KBM-7 (cell line): Measurements from ENCODE around the gene COX20.
A peak's percentile ranks its signal among the peaks of the same experiment; 100 is the strongest.

Experiments
- DNase-seq: peaks from one replicate; pipeline ENCODE4 v3.0.0-alpha.2; 2015
- in situ Hi-C: fragments of 300-500 bp; cut with MboI; formaldehyde crosslinking; loops from 2 replicates; pipeline ENCODE4 v1.14.3; 2020; ENCODE audit warnings: low sequenced_read_pairs, low pct_unique_long_range_greater_than_20kb, mixed read lengths

COX20 gene

DNA sequence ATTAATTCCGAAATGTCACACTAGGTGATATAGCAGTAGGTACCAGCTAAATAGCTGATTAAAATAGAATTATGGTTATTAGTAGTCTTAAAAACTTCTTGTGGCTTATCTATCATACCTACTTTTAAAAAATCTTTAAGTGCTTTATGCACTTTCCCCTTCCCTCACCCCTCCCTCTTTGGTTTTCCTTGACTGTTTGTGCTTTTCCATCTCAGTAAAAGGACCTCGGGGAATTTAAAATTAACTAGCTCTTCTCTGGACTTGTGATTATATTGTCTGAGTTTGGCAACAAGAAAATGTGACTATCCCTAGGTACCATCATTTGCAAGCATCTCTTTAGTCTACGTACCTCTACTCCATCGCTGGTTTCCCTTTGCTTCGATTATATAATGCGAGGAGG is 11.2 kb downstream of the COX20 start:
- in situ Hi-C loops, result no loop called here
- DNase-seq, result no peak

DNA sequence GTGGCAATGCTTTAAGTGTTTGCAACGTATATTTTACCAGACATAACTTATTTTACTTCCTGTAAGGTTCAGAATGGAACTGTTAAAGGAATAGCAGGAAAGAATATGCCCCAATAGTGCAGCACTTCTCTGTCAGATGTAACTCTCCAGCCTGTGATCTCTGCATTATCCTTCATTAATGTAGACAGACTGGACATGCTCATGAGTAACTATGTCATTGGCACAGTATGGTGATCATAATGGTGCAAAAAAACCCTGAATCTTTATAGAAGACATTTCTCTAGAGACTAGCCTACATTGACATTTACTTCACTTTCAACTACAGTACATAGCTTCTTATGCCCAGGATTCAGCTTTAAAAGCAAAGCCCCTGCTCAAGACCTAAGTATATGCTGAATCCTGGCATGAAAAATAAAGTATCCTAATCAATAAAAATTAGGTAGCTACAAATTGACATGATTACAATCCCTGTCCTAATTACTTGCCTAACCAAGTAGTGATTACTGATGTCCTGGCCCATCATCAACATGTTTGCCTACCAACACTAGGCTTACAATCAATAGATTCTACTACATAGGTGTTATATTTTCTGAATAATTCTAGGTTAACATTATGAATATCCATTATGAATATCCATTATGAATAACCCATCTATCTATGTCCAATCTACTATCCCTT is 13.9 kb downstream of the COX20 start:
- no peak for DNase-seq
- in situ Hi-C loops, result no loop called here

DNA sequence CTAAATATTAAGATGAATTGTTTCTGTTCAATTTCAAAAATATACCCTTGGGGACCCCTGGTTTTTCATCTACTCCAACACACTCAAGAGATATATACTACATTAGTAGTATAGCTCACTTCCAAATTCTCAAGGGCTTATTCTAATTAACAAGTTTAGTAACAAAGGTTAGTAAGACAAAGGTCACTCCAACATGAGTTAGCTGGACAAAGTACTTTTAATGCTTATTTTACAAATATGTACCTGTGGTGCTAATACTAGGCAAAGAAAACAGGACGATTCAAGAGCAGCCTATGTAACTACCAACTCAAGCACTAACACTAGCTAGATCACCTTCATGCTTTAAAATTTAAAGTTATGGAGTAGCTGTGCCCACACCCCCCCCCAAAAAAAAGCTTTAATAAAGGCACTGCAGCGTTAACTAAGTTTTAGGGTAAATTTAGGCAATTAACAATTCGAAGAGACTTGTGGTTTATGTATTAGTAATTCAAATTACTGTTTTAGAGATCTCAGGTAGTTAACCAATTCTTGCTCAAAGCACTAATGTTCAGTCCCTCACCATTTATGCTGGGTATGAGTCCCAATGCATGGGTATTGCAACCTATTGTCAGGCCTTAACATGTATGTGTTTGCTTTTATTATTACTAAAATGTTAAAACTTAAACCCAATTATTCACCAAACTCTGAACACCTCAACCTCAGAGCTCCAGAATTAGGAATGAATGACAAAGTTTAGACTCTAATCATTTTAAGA is 14.8 kb downstream of the COX20 start:
- in situ Hi-C loops, result no loop called here

DNA sequence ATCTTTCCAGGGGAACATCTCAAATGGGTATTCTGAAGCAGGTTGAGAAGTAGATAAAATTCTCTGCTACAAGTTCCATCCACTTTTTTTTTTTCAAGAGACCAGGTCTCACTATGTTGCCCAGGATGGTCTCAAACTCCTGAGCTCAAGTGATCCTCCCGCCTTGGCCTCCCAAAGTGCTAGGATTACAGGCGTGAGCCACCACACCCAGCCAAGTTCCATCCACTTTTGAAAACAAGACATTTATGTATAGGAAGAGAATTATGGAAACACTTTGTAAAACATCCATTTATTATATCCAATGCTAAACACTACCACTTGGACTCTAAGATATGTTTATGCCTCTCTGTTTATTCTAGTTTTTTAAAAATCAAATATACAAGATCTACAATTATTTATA is 15.4 kb downstream of the COX20 start:
- DNase-seq, result no peak
- in situ Hi-C loops, result no loop called here

More for the DNA sequence above, 14.8 kb downstream of the COX20 start:
- no peak for DNase-seq

DNA sequence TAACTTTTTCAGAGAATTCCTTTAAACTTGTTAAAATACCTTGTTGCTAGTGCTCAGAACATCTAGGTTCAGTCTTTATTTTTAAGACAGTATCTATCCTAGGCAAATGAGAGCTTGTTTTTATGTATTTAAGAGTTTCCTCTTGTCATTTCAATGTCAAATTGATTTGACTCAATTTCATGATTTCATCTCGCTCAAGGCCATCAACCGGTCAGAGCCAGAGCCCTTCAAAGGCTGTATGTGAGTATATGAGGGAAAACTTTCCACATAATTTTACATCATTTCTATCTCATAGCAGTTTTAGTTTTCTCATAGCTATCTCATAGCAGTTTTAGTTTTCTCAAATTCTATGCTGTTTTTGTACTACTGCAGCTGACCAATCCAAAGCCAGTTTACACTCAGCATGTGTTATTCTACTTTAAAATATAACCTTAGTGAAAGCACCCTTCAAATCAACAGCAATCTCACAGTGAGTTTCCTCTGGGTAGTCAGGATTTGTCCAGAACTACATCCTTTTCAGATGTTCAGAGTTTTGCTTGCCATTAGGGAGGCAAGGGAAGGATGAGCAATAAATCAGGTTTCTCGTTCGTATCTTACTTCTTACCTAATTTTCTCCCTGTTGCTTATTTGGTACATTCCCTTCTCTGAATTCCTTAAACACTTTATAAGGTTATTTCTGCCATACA is 16.2 kb downstream of the COX20 start:
- no peak for DNase-seq
- in situ Hi-C loops, result no loop called here

DNA sequence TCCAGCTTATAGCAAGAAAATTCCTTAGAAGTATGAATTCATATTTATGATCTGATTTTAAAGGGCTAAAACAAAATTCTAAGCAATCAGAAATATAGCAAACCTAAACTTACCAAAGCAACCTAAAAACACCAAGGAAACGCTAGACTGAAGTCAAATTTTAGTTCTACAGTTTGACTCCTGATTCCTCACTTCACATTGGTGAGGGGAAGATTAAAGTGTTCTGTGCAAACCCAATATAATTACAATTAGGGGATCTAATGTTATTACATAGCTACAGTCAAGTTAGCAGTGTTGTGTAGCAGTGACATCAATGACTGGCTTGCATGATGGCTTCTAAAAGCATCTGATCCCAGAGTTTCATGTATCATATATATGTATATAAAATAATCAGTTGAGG is 17.2 kb downstream of the COX20 start:
- DNase-seq, result no peak
- in situ Hi-C loops, result no loop called here

DNA sequence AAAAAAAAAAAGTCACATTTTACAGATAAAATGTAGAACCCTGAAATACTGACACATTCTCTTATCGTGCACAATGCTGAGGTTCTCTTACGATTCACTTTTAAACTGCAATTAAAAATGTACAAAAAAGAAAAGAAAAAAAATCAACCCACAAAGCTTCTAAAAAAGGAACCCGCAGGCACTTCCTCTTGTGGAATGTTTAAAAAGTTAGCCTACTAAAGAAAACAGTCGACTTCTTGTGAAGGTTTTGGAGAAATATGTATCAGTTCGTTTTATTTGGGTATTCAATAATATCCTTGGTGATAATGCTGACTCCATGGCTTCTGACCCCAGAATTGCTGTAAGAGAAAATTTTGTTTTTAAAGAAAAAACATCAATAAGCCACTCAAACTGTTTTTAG is 18.7 kb downstream of the COX20 start:
- DNase-seq, result peak; percentile 42
- in situ Hi-C loops, result no loop called here

DNA sequence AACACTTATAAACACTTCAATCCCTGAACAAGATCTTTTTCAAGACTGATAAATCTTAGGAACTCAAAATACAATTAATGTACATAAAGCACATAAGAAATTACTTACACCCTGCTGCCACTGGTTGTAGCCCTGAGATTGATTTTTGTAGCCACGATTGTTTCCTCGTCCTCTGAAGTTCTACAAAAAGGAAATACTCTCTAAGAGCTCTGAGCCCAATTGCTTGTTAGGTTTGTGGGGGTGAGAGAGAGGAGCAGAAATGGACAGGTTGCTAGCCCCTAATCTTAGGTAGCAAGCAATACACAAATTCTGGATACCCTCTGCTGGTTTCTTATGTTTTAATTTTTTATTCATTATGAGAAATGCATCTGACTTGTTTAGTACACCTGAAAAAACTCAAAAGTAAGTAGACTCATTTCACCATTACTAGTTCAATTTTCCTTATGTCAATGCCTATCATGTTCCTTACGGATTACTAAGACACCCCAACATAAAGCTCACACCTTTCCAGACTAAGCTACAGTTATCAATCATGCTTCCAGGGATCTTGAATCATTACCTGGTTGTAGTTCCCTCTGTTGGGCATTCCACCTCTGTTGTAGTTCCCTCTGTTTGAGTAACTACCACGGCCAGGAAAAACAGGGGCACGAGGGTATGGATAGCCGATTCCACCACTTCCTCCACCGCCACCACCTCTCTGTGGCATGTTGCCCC is 19.6 kb downstream of the COX20 start:
- peak; percentile 48 for DNase-seq
- in situ Hi-C loops, result no loop called here

DNA sequence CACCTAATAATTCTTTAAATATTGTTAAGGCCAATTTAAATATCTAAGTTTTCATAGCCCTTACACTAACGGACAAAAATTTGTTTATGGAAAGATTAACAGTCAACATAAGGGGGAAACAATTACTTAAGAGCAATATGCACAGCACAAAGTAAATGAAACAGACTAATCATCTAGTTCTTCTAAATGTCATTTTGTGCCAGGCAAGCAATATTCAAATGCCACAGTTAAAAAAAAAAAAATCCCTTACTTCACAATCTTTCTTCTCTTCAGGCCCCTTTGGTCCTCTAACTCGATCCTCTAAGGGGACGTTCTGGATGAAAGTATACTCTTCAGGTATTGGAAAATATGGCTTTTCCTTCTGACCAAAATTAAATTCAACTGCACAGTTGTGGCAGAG is 22.3 kb downstream of the COX20 start:
- in situ Hi-C loops, result no loop called here
- no peak for DNase-seq

DNA sequence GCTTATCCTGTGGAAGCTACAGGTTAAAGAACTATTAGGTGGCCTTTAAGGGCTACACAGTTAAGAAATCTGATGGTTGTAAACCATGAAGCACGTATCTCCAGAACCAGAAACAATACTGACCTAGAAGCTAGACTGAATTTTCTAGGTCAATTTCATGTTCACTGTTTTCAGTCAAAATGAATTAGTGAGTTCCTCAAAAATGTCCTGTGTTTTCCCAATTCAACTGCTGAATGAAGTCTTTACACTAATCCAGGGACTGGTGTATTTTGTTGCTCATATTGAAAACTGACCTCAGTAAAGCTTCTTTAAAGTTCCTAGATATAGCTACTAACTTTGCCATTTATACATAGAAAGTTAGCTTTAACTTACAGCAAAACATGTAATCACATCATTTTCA is 22.9 kb downstream of the COX20 start:
- no peak for DNase-seq
- in situ Hi-C loops, result no loop called here

DNA sequence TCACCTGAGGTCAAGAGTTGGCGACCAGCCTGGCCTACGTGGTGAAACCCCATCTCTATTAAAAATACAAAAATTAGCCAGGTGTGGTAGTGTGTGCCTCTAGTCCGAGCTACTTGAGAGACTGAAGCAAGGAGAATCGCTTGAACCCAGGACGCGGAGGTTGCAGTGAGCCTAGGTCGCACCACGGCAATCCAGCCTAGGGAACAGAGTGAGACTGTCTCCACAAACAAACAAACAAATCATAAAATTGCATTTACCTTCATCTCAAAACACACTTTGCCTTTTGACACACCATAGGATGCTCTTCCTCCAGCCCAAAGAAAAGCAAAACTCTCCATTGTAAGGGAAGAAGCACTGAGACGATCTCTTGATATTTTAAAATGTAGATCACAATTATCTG is 24.6 kb downstream of the COX20 start:
- in situ Hi-C loops, result no loop called here
- DNase-seq, result no peak

DNA sequence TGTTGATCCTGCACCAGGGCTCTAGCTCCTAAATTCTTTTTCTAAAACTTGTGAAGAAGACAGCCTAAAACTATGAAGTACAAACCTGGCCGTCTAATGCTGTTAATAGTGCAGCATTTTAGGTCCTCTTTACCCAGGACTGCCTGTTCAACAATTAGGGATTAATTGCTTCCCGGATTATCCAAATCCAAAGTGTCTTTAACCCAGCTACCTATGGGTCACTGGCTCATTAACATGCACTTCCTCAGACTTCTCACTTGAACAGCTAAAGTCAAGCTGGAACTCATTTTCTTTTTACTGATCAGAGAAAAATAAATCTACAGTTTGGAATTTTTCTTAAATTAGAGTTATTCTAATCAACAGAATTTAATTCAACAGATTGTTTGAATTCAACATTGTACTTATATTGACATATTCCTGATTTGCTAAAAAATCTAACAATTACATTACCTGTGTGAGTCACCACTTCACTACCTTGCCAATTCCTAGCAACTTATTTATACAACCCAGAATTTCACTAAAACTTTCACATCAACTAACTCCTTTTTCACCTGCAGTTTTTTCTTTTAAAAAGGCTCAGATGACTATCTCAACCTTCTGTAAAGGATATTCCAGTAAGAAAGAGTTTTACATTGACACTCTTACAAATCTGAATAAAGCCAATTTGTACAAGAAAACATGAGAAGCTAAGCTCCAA is 25.6 kb downstream of the COX20 start:
- in situ Hi-C loops, result no loop called here
- no peak for DNase-seq

DNA sequence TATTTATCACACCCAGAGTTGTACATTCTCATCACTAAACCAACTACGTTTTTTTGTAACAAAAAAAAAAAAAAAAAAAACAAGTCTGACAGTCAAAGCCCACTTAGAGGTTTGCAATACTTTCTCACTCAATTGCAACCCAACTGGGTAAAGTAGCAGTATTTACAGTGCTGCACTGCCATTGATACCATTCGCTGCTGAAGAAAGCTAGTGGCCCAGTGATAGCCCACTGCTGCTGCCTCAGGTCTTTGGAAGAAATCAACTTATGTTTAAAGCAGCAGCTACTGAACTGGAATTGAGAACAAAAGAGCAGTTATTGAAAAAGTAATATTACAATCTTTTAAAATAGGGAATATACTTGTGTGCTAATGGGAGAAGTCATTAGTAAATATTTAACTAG is 26.2 kb downstream of the COX20 start:
- in situ Hi-C loops, result no loop called here
- DNase-seq, result no peak

DNA sequence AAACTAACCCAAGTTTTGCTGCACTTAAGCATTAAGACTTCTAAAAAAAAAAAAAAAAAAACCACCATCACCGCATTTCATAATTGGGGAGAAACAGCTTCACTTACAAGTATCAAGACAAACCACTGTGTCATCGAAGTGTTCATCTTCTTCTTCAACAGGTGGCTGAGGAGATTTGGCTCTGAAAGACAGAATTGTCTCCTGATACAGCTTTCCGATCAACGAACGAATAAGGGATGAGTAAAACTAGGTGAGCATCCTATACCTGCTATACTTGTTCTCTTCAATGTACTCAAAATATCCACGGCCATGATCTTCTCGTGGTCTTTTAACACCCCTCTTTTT is 26.9 kb downstream of the COX20 start:
- no peak for DNase-seq
- in situ Hi-C loops, result no loop called here

DNA sequence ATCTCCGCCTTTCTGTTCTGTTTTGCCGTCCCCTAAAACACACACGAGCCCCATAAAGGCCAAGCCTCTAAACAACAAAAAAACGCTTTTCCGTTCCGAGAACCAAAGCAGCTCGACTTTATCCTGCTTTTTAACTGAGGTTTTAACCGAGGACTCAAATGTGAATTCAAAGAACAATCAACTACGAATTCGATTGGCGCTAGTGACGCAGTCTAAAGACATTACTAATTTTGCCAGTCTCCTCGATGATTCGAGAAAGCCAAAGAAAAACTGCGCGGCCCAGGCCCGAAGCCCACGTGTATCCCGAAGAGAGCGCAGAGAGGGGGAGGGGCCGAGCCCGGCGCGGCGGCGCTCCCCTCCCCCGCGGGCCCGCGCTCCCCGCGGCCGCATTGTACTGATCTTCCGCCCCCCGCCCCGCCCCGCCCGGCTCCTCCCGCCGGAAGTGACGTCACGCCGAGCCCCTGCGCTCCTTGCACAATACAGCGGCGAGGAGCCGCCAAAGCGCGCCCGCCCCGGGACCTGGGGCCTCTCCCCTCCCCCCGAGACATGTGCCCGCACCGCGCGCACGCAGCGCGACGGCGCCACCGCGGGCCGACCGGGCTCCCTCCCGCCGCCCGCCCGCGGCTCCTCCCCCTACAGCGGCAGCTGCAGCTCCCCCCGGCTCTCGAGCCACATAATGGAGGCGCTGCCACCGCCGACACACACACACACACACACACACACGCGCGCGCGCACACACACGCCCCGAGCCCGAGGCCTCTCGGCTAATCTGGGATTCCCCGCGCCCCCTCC is 27.4 kb downstream of the COX20 start:
- in situ Hi-C loops, result no loop called here
- peak; percentile 87 for DNase-seq

DNA sequence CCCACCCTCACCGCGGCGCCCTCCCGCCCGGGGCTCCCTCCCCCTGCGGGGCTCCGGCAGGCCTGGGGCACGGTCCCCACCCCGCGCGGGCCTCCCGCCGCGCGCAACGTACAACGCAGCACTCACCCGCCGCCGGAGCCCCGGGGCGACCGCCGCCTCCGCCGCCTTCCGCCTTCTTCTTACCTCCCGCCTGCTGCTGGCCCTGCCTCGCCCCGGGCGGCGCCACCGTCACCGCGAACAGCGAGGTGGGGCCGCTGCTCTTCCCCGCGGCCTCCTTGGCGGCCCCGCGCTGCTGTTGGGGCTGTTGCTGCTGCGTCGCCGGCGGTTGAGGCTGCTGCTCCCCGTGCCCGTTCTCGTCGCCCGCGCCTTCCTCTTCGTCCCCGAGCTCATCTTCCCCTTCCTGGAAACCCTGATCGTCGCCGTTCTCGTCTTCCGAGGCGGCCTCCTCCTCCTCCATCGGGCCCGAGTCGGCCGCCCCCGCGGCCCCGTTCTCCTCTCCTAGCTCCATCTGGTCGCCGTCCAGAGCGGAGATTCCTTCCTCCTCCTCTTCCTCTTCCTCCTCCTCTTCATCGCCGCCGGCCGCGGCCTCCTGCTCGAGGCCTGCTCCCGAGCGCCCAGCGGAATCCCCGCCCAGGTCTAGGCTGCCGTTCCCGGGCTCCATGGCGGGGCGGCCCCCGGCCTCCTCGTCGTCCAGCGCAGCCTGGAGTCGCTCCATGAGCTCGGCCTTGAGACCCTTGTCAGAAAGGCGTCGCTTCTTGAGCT is 28.2 kb downstream of the COX20 start:
- no peak for DNase-seq
- in situ Hi-C loops, result no loop called here

DNA sequence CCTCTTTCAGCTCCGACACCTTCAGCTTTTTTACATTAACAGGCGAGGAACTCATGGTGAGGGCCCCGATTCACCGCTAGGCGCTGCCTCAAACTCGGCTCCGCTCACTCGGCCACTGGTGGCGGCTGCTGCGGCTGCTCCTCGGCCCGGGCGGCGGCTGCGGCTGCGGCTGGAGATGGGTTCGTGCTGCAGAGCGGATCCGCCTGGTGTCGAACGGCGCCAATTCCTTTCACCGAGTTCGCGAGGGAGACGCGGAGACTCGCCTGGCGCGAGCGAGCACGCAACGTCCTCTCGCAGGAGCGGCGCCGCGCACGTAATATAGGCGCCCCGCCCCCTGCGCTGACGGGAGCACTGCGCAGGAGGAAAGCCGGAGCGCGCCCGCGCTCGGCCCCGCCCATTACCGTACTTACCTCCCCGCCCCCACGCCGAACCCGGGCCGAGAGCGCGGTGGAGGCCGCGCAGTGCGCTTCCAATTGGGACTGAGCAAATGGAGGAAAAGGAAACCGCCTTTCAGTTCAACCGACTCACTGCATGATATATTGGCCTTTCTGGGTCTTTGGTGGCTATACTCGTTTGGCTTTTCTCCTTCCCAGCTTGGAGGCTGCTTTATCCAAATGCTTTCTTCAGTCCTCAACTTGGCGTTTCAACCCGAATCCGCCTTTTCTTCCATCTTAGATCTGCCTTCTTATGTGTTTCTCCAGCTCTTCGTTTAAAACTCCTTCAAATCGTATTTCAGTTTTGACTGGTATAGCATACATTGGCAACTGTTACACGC is 29.0 kb downstream of the COX20 start, which contains the start of gene HNRNPU:
Gene HNRNPU (minus strand): TSS at position 291 of the 775 bp plus-strand sequence. CDS start 236 bp downstream, at position 55.
- in situ Hi-C loops, result no loop called here
- DNase-seq, result peak; percentile 97
